D721Med (cell line): Measurements from ENCODE around the gene PLAC1.

Source experiments
- DNase-seq: peaks from one replicate; pipeline ENCODE4 v3.0.0; 2011; ENCODE audit warnings: low spot score; ENCODE audit not compliant: insufficient read length
- FAIRE-seq: peaks from 2 replicates; lab custom pipeline; 2011; peaks lifted over from hg19 to GRCh38; lab: Jason Lieb, UNC
- CTCF ChIP-seq: IDR thresholded peaks from 2 replicates; pipeline ENCODE4 v1.5.1; 2012; ENCODE audit warnings: mild to moderate bottlenecking, control low read depth; ENCODE audit not compliant: insufficient read depth; ENCODE audit errors: missing control alignments

PLAC1 gene

GRCh38 chrX:134633832-134634231 lies 24.4 kb downstream of the PLAC1 start:
- no peak for TF ChIP-seq CTCF
- FAIRE-seq (no peak), DNase-seq (no peak)

- FAIRE-seq (no peak), DNase-seq (no peak)
- no peak for TF ChIP-seq CTCF
Observed at GRCh38 chrX:134633394-134633793, 24.9 kb downstream of the PLAC1 start.

- DNase-seq (no peak), FAIRE-seq (no peak)
- no peak for TF ChIP-seq CTCF
Observed at GRCh38 chrX:134632355-134632754, 25.9 kb downstream of the PLAC1 start.

GRCh38 chrX:134631426-134632346 lies 26.6 kb downstream of the PLAC1 start:
- FAIRE-seq = no peak
- no peak for DNase-seq
- TF ChIP-seq CTCF = no peak

- no peak for TF ChIP-seq CTCF
- no peak for FAIRE-seq
- DNase-seq = no peak
Observed at GRCh38 chrX:134628663-134629062, 29.6 kb downstream of the PLAC1 start.

DNA sequence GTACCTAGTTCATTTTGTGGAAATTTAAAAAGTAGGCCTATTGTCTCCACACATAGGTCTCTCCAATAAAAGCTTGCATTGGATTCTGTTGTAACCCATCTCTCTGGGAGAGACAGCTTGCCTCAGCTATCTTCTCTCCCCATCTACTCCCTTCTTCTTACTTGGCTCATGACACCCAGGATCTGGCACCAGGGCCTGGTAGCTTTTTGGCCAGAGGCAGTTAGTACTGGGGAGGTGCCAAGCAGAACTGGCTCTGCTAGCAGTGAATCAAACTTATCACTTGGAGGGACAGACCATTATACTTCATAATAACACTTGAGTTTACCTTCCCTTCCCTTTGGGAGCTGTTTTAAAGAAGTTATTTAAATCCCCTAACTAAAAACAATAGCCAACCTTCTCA lies 31.8 kb downstream of the PLAC1 start:
- FAIRE-seq (no peak), DNase-seq (no peak)
- TF ChIP-seq CTCF = no peak

DNA sequence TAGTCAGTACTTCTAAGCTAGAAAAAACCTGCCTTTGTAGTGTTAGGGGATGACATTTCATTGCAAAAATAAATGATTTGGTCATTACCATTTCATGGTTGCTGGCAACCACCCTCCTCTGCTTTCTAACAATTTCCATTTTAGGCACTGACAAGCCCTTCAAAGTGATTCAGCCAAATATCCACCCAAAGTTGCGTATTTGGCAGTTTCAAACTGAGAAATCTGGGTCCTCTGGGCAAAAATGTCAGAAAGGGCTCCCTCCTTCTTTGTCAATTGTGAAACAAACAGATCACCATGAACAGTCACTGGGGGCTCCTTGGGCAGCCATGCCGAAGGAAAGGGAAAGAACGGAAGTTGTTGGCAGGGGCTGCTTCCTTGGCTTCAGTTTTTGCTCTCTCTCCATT lies 33.0 kb downstream of the PLAC1 start:
- DNase-seq (no peak), FAIRE-seq (no peak)
- TF ChIP-seq CTCF = no peak
